ENCODE data around the gene CLCN4.

Gene CLCN4

DNA sequence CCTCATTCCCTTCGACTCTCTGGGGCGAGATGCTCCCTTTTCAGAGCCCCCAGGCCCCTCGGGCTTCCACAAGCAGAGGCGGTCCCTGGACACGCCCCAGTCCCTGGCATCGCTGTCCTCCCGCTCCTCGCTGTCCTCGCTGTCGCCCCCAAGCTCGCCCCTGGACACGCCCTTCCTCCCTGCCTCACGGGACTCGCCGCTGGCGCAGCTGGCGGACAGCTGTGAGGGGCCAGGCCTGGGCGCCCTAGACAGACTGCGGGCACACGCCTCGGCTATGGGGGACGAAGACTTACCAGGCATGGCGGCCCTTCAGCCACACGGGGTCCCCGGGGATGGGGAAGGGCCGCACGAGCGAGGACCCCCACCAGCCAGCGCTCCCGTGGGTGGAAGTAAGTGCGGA, 39.5 kb upstream of the CLCN4 start:
- Histone ChIP-seq H3K36me3 (ENCODE audit: control insufficient read depth, insufficient read depth, low read length) (peaks cover 12% of the 10 kb centered on the region), H3K27me3 (replicated peaks; ENCODE audit: control insufficient read depth, insufficient read depth, low read length, poor library complexity, severe bottlenecking) (no peaks in the 10 kb centered on the region), H3K9me3 (ENCODE audit: control insufficient read depth, low read length) (no peaks in the 10 kb centered on the region), H3K27ac (ENCODE audit: insufficient read depth, low read length, poor library complexity, severe bottlenecking) (no peak overlapping the region), H3K4me1 (ENCODE audit: control insufficient read depth, insufficient read depth, low read length, poor library complexity, severe bottlenecking) (no peaks in the 10 kb centered on the region), H3K4me3 (ENCODE audit: insufficient read depth, low read depth, low read length, poor library complexity, severe bottlenecking) (no peak overlapping the region)
- no peak for DNase-seq

DNA sequence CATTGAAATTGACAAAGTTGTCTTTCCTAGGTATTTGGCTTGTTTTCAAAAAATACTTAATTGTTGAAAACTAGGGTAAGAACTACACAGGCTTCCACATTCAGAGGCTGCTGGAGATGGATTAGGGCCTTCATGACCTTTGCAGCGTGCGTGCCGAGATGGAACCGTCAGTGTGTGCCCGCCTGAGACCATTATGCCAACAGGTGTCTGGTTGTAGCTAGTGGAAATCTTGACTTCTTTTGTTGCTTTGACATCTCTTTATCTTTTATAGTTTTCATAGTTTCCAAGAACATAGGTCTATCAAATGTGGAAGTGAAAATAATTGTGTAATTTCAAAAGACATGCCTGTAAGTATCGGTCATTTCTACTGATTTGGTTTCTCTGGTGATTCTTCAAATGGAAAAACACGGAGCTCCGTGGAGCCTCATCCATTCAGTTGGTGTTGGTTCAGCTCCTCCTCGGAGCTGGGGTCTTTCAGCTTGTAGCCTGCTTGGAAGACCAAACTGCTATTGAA, 38.9 kb upstream of the CLCN4 start:
- no peaks in the 10 kb centered on the region for H3K4me1 ChIP-seq (ENCODE audit: control insufficient read depth, insufficient read depth, low read length, poor library complexity, severe bottlenecking)
- no peaks in the 10 kb centered on the region for H3K9me3 ChIP-seq (ENCODE audit: control insufficient read depth, low read length)
- H3K27me3 ChIP-seq (replicated peaks; ENCODE audit: control insufficient read depth, insufficient read depth, low read length, poor library complexity, severe bottlenecking): no peaks in the 10 kb centered on the region
- peaks cover 12% of the 10 kb centered on the region for H3K36me3 ChIP-seq (ENCODE audit: control insufficient read depth, insufficient read depth, low read length)
- no peak for DNase-seq
- no peak overlapping the region for H3K27ac ChIP-seq (ENCODE audit: insufficient read depth, low read length, poor library complexity, severe bottlenecking)
- no peak overlapping the region for H3K4me3 ChIP-seq (ENCODE audit: insufficient read depth, low read depth, low read length, poor library complexity, severe bottlenecking)

DNA sequence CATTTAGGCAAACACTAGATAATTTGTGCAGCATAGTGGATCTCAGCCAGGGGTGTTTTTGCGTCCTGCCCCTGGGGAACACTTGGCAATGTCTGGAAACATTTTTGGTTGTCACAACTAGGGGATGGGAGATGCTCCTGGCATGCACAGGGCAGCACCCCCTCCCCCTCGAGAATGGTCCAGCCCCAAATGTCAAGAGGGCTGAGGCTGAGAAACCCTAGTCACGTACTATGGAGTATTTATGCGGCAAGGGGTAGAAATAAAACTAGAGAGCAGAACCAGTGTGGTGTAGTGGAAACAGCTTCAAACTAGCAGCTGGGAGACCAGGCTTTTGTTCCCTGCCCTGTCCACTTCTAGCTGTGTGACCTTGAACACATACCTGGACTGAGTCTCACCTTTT, 38.2 kb upstream of the CLCN4 start:
- H3K9me3 ChIP-seq (ENCODE audit: control insufficient read depth, low read length): no peaks in the 10 kb centered on the region
- H3K4me1 ChIP-seq (ENCODE audit: control insufficient read depth, insufficient read depth, low read length, poor library complexity, severe bottlenecking): no peaks in the 10 kb centered on the region
- DNase-seq: no peak
- H3K27ac ChIP-seq (ENCODE audit: insufficient read depth, low read length, poor library complexity, severe bottlenecking): no peak overlapping the region
- H3K36me3 ChIP-seq (ENCODE audit: control insufficient read depth, insufficient read depth, low read length): peaks cover 12% of the 10 kb centered on the region
- H3K4me3 ChIP-seq (ENCODE audit: insufficient read depth, low read depth, low read length, poor library complexity, severe bottlenecking): no peak overlapping the region
- no peaks in the 10 kb centered on the region for H3K27me3 ChIP-seq (replicated peaks; ENCODE audit: control insufficient read depth, insufficient read depth, low read length, poor library complexity, severe bottlenecking)

DNA sequence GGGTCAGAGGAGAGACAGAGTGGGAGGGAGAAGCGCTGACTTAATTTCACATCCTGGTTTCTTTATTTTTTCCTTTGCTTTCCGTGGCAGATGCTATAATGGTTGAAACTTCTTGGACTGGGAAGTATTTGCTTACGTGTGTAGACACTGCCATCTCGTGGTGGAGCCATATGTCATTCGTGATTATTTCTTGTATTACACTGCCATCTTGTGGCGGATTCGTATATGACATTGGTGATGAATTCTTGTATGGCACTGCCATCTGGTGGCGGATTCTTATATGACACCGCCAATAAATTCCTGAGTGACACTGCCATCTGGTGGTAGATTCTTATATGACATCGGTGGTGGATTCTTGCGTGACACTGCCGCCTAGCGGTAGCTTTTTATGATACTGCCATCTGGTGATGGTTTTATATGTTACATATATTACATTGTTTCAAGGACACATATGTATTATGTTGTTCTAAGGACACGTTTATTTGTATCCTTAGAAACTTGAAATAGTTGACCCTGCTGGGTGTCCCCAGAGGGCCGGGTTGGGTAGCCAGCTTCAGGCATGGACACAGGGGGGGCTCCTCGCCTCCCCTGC, 37.3 kb upstream of the CLCN4 start:
- Histone ChIP-seq H3K4me1 (ENCODE audit: control insufficient read depth, insufficient read depth, low read length, poor library complexity, severe bottlenecking) (no peaks in the 10 kb centered on the region), H3K27ac (ENCODE audit: insufficient read depth, low read length, poor library complexity, severe bottlenecking) (peak overlapping the region; percentile 41), H3K27me3 (replicated peaks; ENCODE audit: control insufficient read depth, insufficient read depth, low read length, poor library complexity, severe bottlenecking) (no peaks in the 10 kb centered on the region), H3K36me3 (ENCODE audit: control insufficient read depth, insufficient read depth, low read length) (peaks cover 12% of the 10 kb centered on the region), H3K9me3 (ENCODE audit: control insufficient read depth, low read length) (no peaks in the 10 kb centered on the region), H3K4me3 (ENCODE audit: insufficient read depth, low read depth, low read length, poor library complexity, severe bottlenecking) (no peak overlapping the region)
- peak; percentile 58 to 74 (median 62) for DNase-seq

DNA sequence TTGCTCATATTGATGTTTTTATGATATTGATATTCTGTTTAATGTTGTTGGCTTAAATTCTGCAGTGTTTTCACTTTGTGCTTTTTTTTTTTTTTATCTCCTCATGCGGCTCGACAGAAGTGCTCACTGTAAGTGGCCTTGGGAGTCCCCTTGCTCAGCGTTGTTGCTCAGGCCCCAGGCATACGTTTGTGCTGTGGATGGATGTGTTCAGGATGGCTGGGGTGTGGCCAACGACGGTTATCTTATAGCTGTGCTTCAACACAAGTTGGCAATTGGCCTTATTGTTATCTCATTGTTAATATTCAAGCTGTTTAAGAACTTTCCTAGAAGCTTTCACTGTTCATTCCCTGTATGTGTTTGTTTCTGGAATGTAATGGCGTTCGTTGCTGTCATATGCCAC, 36.4 kb upstream of the CLCN4 start:
- Histone ChIP-seq H3K27ac (ENCODE audit: insufficient read depth, low read length, poor library complexity, severe bottlenecking) (no peak overlapping the region), H3K27me3 (replicated peaks; ENCODE audit: control insufficient read depth, insufficient read depth, low read length, poor library complexity, severe bottlenecking) (no peaks in the 10 kb centered on the region), H3K9me3 (ENCODE audit: control insufficient read depth, low read length) (no peaks in the 10 kb centered on the region), H3K36me3 (ENCODE audit: control insufficient read depth, insufficient read depth, low read length) (peaks cover 12% of the 10 kb centered on the region), H3K4me3 (ENCODE audit: insufficient read depth, low read depth, low read length, poor library complexity, severe bottlenecking) (no peak overlapping the region), H3K4me1 (ENCODE audit: control insufficient read depth, insufficient read depth, low read length, poor library complexity, severe bottlenecking) (no peaks in the 10 kb centered on the region)
- DNase-seq: no peak

DNA sequence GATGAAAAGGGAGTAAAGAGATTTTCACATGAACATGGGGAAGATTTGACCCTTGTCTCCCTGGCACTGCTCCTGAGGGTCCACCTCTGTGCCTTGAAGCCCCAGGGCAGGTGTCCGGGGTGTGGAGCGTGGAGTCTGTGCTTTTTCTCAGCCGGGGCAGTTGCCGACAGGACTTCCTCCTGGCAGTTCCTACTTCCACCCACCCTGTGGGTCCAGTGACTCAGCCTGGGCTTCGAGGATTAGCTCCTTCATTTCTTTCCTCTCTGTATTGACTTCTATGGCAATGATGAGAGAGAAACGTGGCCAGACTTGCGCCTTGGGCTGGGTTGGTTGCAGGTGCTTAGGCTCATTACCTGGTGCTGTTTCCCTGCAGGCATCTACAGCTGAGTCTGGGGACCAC, 35.9 kb upstream of the CLCN4 start:
- H3K9me3 ChIP-seq (ENCODE audit: control insufficient read depth, low read length): no peaks in the 10 kb centered on the region
- H3K4me1 ChIP-seq (ENCODE audit: control insufficient read depth, insufficient read depth, low read length, poor library complexity, severe bottlenecking): no peaks in the 10 kb centered on the region
- H3K36me3 ChIP-seq (ENCODE audit: control insufficient read depth, insufficient read depth, low read length): peaks cover 12% of the 10 kb centered on the region
- H3K4me3 ChIP-seq (ENCODE audit: insufficient read depth, low read depth, low read length, poor library complexity, severe bottlenecking): no peak overlapping the region
- DNase-seq: no peak
- H3K27me3 ChIP-seq (replicated peaks; ENCODE audit: control insufficient read depth, insufficient read depth, low read length, poor library complexity, severe bottlenecking): no peaks in the 10 kb centered on the region
- H3K27ac ChIP-seq (ENCODE audit: insufficient read depth, low read length, poor library complexity, severe bottlenecking): no peak overlapping the region

DNA sequence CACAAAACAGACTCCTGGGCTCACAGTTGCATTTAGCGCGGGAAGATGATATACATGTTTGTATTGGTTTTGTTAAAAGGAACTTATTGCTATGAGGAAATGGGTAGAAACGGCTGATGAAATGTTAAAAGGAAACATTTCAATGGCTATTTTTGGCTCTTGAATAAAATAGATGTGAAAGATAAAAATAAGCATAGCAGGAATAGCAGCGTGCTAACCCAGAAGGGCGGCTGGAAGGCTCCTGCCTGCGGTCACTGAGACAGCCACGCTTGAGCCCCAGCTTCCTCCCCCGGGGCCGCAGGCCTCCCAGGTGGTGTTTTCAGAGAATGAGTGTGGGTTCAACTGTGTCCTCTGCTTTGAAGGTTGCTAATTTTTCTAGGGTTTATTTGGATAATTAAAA, 35.0 kb upstream of the CLCN4 start:
- no peaks in the 10 kb centered on the region for H3K27me3 ChIP-seq (replicated peaks; ENCODE audit: control insufficient read depth, insufficient read depth, low read length, poor library complexity, severe bottlenecking)
- H3K4me1 ChIP-seq (ENCODE audit: control insufficient read depth, insufficient read depth, low read length, poor library complexity, severe bottlenecking): no peaks in the 10 kb centered on the region
- no peak overlapping the region for H3K27ac ChIP-seq (ENCODE audit: insufficient read depth, low read length, poor library complexity, severe bottlenecking)
- no peak for DNase-seq
- peaks cover 7% of the 10 kb centered on the region for H3K36me3 ChIP-seq (ENCODE audit: control insufficient read depth, insufficient read depth, low read length)
- H3K9me3 ChIP-seq (ENCODE audit: control insufficient read depth, low read length): no peaks in the 10 kb centered on the region
- no peak overlapping the region for H3K4me3 ChIP-seq (ENCODE audit: insufficient read depth, low read depth, low read length, poor library complexity, severe bottlenecking)

DNA sequence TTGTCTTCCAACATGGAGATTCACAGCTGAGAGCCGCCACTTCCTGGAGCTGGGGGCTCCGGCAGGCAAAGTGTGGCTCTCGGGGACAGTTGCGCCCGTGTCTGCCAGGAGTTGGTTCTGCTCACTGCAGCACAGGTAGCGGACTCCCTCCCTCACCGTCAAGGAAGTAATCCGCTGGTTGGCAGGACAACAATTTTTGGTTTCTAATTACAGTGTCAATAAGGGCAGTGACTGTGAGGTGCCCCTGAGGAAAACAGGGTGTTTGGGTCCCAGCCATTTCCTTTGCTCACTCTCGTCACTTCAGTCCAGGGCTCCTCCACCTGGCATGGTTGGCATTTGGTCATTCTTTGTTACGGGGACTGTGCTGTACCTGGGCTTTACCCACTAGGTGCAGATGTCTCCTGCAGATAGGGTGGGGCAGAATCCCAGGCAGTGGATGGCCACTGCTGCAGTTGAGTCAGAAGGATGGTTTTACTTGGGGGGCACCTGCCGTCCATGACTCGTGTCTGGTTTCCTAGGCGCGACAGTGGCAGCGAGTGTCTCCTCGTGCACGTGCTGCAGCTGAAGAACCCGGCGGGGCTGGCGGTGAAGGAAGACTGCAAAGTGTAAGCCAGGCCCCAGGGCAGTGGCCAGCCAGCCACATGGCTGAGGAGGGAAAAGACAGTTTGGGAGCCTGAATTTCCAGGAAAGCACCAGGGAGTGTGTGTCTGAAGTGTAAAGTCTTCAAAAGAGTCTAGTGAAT, 32.1 kb upstream of the CLCN4 start:
- H3K27ac ChIP-seq (ENCODE audit: insufficient read depth, low read length, poor library complexity, severe bottlenecking): no peak overlapping the region
- H3K4me1 ChIP-seq (ENCODE audit: control insufficient read depth, insufficient read depth, low read length, poor library complexity, severe bottlenecking): no peaks in the 10 kb centered on the region
- DNase-seq: no peak
- H3K27me3 ChIP-seq (replicated peaks; ENCODE audit: control insufficient read depth, insufficient read depth, low read length, poor library complexity, severe bottlenecking): no peaks in the 10 kb centered on the region
- peaks cover 10% of the 10 kb centered on the region for H3K36me3 ChIP-seq (ENCODE audit: control insufficient read depth, insufficient read depth, low read length)
- H3K9me3 ChIP-seq (ENCODE audit: control insufficient read depth, low read length): no peaks in the 10 kb centered on the region
- H3K4me3 ChIP-seq (ENCODE audit: insufficient read depth, low read depth, low read length, poor library complexity, severe bottlenecking): no peak overlapping the region

DNA sequence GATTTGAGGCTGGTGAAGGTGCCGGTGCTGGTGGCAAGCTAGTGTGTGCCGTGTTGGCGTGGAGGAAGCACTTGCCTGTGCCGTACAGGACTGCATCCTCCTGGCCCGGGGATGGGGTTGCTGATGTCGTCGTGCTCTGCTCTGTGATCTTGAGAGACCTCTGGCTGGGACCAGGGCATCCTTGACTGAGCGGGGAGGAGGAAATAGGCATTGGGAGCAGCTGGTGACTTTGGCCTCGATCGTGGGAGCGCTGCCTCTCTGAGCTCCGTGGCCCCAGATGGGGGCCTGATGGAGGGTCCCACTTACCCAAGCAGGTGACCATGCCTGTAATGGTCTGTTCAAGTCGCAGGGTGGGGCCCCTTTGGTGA, 31.5 kb upstream of the CLCN4 start:
- H3K4me3 ChIP-seq (ENCODE audit: insufficient read depth, low read depth, low read length, poor library complexity, severe bottlenecking): no peak overlapping the region
- no peaks in the 10 kb centered on the region for H3K4me1 ChIP-seq (ENCODE audit: control insufficient read depth, insufficient read depth, low read length, poor library complexity, severe bottlenecking)
- H3K27me3 ChIP-seq (replicated peaks; ENCODE audit: control insufficient read depth, insufficient read depth, low read length, poor library complexity, severe bottlenecking): no peaks in the 10 kb centered on the region
- DNase-seq: no peak
- H3K36me3 ChIP-seq (ENCODE audit: control insufficient read depth, insufficient read depth, low read length): peaks cover 16% of the 10 kb centered on the region
- no peaks in the 10 kb centered on the region for H3K9me3 ChIP-seq (ENCODE audit: control insufficient read depth, low read length)
- H3K27ac ChIP-seq (ENCODE audit: insufficient read depth, low read length, poor library complexity, severe bottlenecking): no peak overlapping the region

DNA sequence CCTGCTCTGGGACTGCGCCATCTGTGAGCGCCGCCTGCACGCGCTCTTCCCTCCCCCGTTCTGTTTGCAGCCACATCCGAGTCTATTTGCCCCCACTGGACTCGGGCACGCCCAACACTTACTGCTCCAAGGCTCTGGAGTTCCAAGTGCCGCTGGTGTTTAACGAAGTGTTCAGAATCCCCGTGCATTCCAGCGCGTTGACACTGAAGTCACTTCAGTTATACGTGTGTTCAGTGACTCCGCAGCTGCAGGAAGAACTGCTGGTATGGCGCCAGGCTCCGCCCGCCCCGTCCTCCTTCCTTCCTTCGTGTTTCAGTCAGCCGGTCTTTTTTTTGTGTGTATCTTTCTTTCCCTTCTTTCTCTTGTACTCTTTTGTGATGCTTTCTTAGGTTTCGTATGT, 30.7 kb upstream of the CLCN4 start:
- Histone ChIP-seq H3K9me3 (ENCODE audit: control insufficient read depth, low read length) (no peaks in the 10 kb centered on the region), H3K27ac (ENCODE audit: insufficient read depth, low read length, poor library complexity, severe bottlenecking) (no peak overlapping the region), H3K36me3 (ENCODE audit: control insufficient read depth, insufficient read depth, low read length) (peaks cover 18% of the 10 kb centered on the region), H3K4me3 (ENCODE audit: insufficient read depth, low read depth, low read length, poor library complexity, severe bottlenecking) (no peak overlapping the region), H3K4me1 (ENCODE audit: control insufficient read depth, insufficient read depth, low read length, poor library complexity, severe bottlenecking) (no peaks in the 10 kb centered on the region), H3K27me3 (replicated peaks; ENCODE audit: control insufficient read depth, insufficient read depth, low read length, poor library complexity, severe bottlenecking) (no peaks in the 10 kb centered on the region)
- DNase-seq: no peak

All from effector memory CD4-positive, alpha-beta T cell (primary cell).